Endothelial cell of umbilical vein (primary cell): ENCODE results near the gene APOBEC3A. TPM values are rescaled to one million over a fixed set of nuclear protein-coding genes. Genes with fewer than 3 reads are reported as not detected.

Source experiments
- BruUV-seq: library from RNA; stranded (reverse); fragments of 400-500 nt; replicated peaks from 2 replicates; lab custom pipeline; 2021; lab: Mats Ljungman, UMichigan
- CTCF ChIA-PET: fragments of 300-600, 350-600 bp; sonication (Branson Sonifier 250); formaldehyde crosslinking; loops from one replicate; lab custom pipeline; 2021; ENCODE audit warnings: antibody characterized with exemption, inconsistent platforms; lab: Charles Lee
- POLR2A ChIA-PET: fragments of 300-600, 350-600 bp; sonication (Branson Sonifier 250); formaldehyde crosslinking; loops from one replicate; lab custom pipeline; 2021; ENCODE audit warnings: antibody characterized with exemption, inconsistent platforms; lab: Charles Lee
- DNase-seq: peaks from one replicate; pipeline ENCODE4 v3.0.0-alpha.2; 2011; ENCODE audit warnings: low read depth, low spot score
- FAIRE-seq: peaks from 2 replicates; lab custom pipeline; 2011; peaks lifted over from hg19 to GRCh38; lab: Jason Lieb, UNC
- H2AFZ ChIP-seq: 2 replicates; pipeline ENCODE4 v1.6.0; 2012; ENCODE audit warnings: low read depth, low read length, control low read depth, inconsistent platforms
- H3K27ac ChIP-seq: 2 replicates; pipeline ENCODE4 v1.5.1; 2011; ENCODE audit warnings: low read depth, mild to moderate bottlenecking, control low read depth, low read length, moderate library complexity; ENCODE audit not compliant: insufficient read depth
- H3K27me3 ChIP-seq, 2 experiments: 2 replicates each; pipeline versions ENCODE4 v1.6.0 to v1.6.1; 2011; ENCODE audit warnings: low read length in 2 of 2, mixed read lengths in 1 of 2; ENCODE audit not compliant: control insufficient read depth in 2 of 2, insufficient read depth in 2 of 2
- H3K36me3 ChIP-seq, 2 experiments: 2 replicates in 1 of 2; 3 replicates in 1 of 2; pipeline ENCODE4 v1.5.1; 2011; ENCODE audit warnings: low read length in 2 of 2, mild to moderate bottlenecking in 1 of 2, moderate library complexity in 1 of 2; ENCODE audit not compliant: control insufficient read depth in 2 of 2, insufficient read depth in 2 of 2; ENCODE audit errors: extremely low read depth in 1 of 2
- H3K4me1 ChIP-seq: 3 replicates; pipeline ENCODE4 v1.5.1; 2011; ENCODE audit warnings: mild to moderate bottlenecking, low read length; ENCODE audit not compliant: control insufficient read depth, insufficient read depth; ENCODE audit errors: extremely low read depth
- H3K4me2 ChIP-seq: 2 replicates; pipeline ENCODE4 v1.6.1; 2011; ENCODE audit warnings: low read length, control low read depth, mixed read lengths; ENCODE audit not compliant: insufficient read depth
- H3K4me3 ChIP-seq, 3 experiments: fragments of 200-600 bp in 1 of 3; sonication (generic), shearing (Covaris generic) in 1 of 3; replicated peaks in 1 of 3; 2 replicates each; pipeline ENCODE4 v1.5.1; 2011 to 2016; ENCODE audit warnings: control low read depth in 3 of 3, low read length in 3 of 3, mild to moderate bottlenecking in 2 of 3, inconsistent platforms in 1 of 3, low read depth in 1 of 3, moderate library complexity in 1 of 3; ENCODE audit not compliant: insufficient read depth in 1 of 3
- H3K79me2 ChIP-seq: 2 replicates; pipeline ENCODE4 v1.6.0; 2012; ENCODE audit warnings: low read length, inconsistent platforms; ENCODE audit not compliant: control insufficient read depth, insufficient read depth
- H3K9ac ChIP-seq: replicated peaks from 2 replicates; pipeline ENCODE3; 2011; ENCODE audit warnings: low read length, control low read depth; ENCODE audit not compliant: insufficient read depth; ENCODE audit errors: extremely low read depth
- H3K9me1 ChIP-seq: replicated peaks from 3 replicates; pipeline ENCODE4 v1.6.0; 2011; ENCODE audit warnings: mild to moderate bottlenecking, low read length; ENCODE audit not compliant: control insufficient read depth, insufficient read depth; ENCODE audit errors: extremely low read depth
- H3K9me3 ChIP-seq: replicated peaks from 2 replicates; pipeline ENCODE4 v1.5.1; 2012; ENCODE audit warnings: low read length, inconsistent platforms; ENCODE audit not compliant: control insufficient read depth, insufficient read depth
- H4K20me1 ChIP-seq: replicated peaks from 2 replicates; pipeline ENCODE3; 2011; ENCODE audit warnings: mild to moderate bottlenecking, low read length; ENCODE audit not compliant: control insufficient read depth, insufficient read depth; ENCODE audit errors: extremely low read depth
- EZH2 ChIP-seq: IDR thresholded peaks from 2 replicates; pipeline ENCODE4 v1.6.1; 2012; ENCODE audit warnings: borderline replicate concordance, low read depth, mild to moderate bottlenecking, moderate library complexity, low read length, inconsistent platforms; ENCODE audit not compliant: severe bottlenecking
- FOS ChIP-seq: IDR thresholded peaks from 2 replicates; pipeline ENCODE4 v1.6.1; 2011; ENCODE audit warnings: mild to moderate bottlenecking, low read length, moderate library complexity, borderline replicate concordance; ENCODE audit not compliant: insufficient read depth
- GATA2 ChIP-seq: IDR thresholded peaks from 2 replicates; pipeline ENCODE4 v1.7.0; 2011; ENCODE audit warnings: low read depth, mild to moderate bottlenecking, moderate library complexity, mixed read lengths, low read length; ENCODE audit not compliant: insufficient read length, insufficient read depth
- JUN ChIP-seq: IDR thresholded peaks from 2 replicates; pipeline ENCODE4 v1.6.1; 2011; ENCODE audit warnings: borderline replicate concordance, low read depth; ENCODE audit not compliant: insufficient read length, insufficient read depth
- MYC ChIP-seq: IDR thresholded peaks from one replicate; pipeline ENCODE4 v1.6.1; 2011; ENCODE audit warnings: mild to moderate bottlenecking, low read depth, low read length
- POLR2A ChIP-seq: IDR thresholded peaks from 2 replicates; pipeline ENCODE4 v1.6.1; 2012; ENCODE audit warnings: low read depth, mild to moderate bottlenecking, control low read depth, low read length
- POLR2AphosphoS5 ChIP-seq: IDR thresholded peaks from 2 replicates; pipeline ENCODE4 v1.6.1; 2012; ENCODE audit warnings: low read depth, mild to moderate bottlenecking, control low read depth, low read length, moderate library complexity; ENCODE audit not compliant: insufficient read depth
- dilution Hi-C: fragments of 300-500 bp; cut with MboI; formaldehyde crosslinking; loops from one replicate; pipeline ENCODE4 v1.15.0; 2019; ENCODE audit warnings: low sequenced_read_pairs; ENCODE audit not compliant: extremely low pct_ligation_motif_present
- intact Hi-C: fragments of 100-400 bp; cut with micrococcal nuclease; formaldehyde crosslinking; loops from one replicate; pipeline ENCODE4 v1.10.0; 2022
- polyA plus RNA-seq, 4 experiments: library from polyadenylated mRNA; depleted of rRNA in 3 of 4; stranded (reverse) in 3 of 4; unstranded in 1 of 4; fragments of >200 nt; gene quantifications; 2 replicates each; pipeline versions ENCODE4 v1.2.1 to v1.2.3, GENCODE V29; 2011 to 2012; ENCODE audit warnings: missing spikeins in 1 of 4
- total RNA-seq: library from RNA; stranded (reverse); gene quantifications from 2 replicates; pipeline ENCODE4 v1.2.3, GENCODE V29; 2021
- TF ChIP-seq, protein P1 (sequence below): IDR thresholded peaks from 2 replicates; pipeline ENCODE4 v1.6.1; 2011; ENCODE audit not compliant: insufficient read depth, insufficient read length
- TF ChIP-seq, protein P2 (sequence below), 2 donors: IDR thresholded peaks; 1 replicate in 1 of 2; 2 replicates in 1 of 2; pipeline ENCODE4 v1.5.1; 2011; ENCODE audit warnings: low read length in 2 of 2, mild to moderate bottlenecking in 2 of 2, moderate library complexity in 2 of 2, control low read depth in 1 of 2, inconsistent platforms in 1 of 2, low read depth in 1 of 2; ENCODE audit not compliant: insufficient read depth in 1 of 2; ENCODE audit errors: extremely low read depth in 1 of 2

Gene APOBEC3A
- total and polyA plus RNA-seq, 2 donors (not counting 3 experiments of a cell fraction or from before 2014, with no cell fraction given): not detected

DNA sequence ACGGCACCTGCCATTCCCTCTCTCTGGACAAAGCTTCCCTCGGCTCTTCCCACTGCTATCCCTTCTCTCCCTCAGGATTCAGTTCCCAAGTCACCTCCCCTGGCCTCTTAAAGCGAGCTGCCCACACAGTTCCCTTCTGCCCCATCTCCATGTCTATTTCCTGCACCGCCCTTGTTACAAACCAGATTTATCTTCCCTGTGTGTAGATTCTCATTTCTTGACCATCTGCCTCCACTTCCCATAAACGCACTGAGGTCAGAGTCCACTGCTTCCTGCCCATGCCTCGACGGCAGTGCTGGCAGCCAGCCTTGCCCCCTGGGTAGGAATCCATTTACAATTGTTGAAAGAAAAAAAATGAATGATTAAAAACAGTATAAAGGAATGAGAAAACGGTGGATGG is 13.1 kb downstream of the APOBEC3A start:
- intact Hi-C loops (no loop called here), dilution Hi-C loops (no loop called here)
- BruUV-seq: no TSS peak
- H3K9me1 ChIP-seq: no peaks in the 10 kb centered on the region
- no peaks in the 10 kb centered on the region for H3K79me2 ChIP-seq
- ChIA-PET CTCF (interaction anchor here (0.9 to 7.6 kb wide), 8 partner anchors 33 to 201 kb away, joined by 4 to 45 read pairs (median 6); partner anchors contain the start of gene CBX6), POLR2A (no interaction called here)
- H3K27me3 ChIP-seq: peaks cover 0 to 2% of the 10 kb centered on the region in 2 experiments
- DNase-seq: no peak
- no peak overlapping the region for H3K4me3 ChIP-seq
- H3K27ac ChIP-seq: no peak overlapping the region
- no peak overlapping the region for H2AFZ ChIP-seq
- no peak for TF ChIP-seq GATA2
- no peak for TF ChIP-seq POLR2AphosphoS5
- TF ChIP-seq FOS: no peak
- no peak for TF ChIP-seq POLR2A
- no peak for TF ChIP-seq EZH2
- TF ChIP-seq MYC: no peak
- TF ChIP-seq, protein P1, sequence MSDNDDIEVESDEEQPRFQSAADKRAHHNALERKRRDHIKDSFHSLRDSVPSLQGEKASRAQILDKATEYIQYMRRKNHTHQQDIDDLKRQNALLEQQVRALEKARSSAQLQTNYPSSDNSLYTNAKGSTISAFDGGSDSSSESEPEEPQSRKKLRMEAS: no peak
- TF ChIP-seq, protein P2, sequence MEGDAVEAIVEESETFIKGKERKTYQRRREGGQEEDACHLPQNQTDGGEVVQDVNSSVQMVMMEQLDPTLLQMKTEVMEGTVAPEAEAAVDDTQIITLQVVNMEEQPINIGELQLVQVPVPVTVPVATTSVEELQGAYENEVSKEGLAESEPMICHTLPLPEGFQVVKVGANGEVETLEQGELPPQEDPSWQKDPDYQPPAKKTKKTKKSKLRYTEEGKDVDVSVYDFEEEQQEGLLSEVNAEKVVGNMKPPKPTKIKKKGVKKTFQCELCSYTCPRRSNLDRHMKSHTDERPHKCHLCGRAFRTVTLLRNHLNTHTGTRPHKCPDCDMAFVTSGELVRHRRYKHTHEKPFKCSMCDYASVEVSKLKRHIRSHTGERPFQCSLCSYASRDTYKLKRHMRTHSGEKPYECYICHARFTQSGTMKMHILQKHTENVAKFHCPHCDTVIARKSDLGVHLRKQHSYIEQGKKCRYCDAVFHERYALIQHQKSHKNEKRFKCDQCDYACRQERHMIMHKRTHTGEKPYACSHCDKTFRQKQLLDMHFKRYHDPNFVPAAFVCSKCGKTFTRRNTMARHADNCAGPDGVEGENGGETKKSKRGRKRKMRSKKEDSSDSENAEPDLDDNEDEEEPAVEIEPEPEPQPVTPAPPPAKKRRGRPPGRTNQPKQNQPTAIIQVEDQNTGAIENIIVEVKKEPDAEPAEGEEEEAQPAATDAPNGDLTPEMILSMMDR (IDR thresholded peaks at IDR 0.05; ENCODE audit: extremely low read depth in 1 of 2, insufficient read depth in 1 of 2, low read depth in 1 of 2, low read length in 2 of 2): no peak
- TF ChIP-seq JUN: no peak
- no peaks in the 10 kb centered on the region for H3K4me1 ChIP-seq
- H3K9ac ChIP-seq: no peak overlapping the region
- no peaks in the 10 kb centered on the region for H3K36me3 ChIP-seq
- H4K20me1 ChIP-seq: no peaks in the 10 kb centered on the region
- H3K9me3 ChIP-seq: no peaks in the 10 kb centered on the region
- no peak for FAIRE-seq
- no peak overlapping the region for H3K4me2 ChIP-seq
